Progenitor cell of endocrine pancreas (in vitro differentiated cells): ENCODE measurements around the gene ASB13. TPM values are rescaled to one million over a fixed set of nuclear protein-coding genes. Genes with fewer than 3 reads are reported as not detected.
A peak's percentile ranks its signal among the peaks of the same experiment; 100 is the strongest.

Source experiments
- DNase-seq: peaks from one replicate; pipeline ENCODE4 v3.0.0; 2021; ENCODE audit warnings: low spot score; ENCODE audit not compliant: unreplicated experiment
- H3K27ac Mint-ChIP-seq: 2 replicates; pipeline ENCODE4 v1.8.0; 2021; ENCODE audit warnings: mild to moderate bottlenecking, moderate library complexity, mixed read lengths
- H3K27me3 Mint-ChIP-seq: 2 replicates; pipeline ENCODE4 v1.8.0; 2021; ENCODE audit warnings: mixed read lengths
- H3K36me3 Mint-ChIP-seq: 2 replicates; pipeline ENCODE4 v1.8.0; 2022; ENCODE audit warnings: mixed read lengths; ENCODE audit not compliant: insufficient read depth
- H3K4me1 Mint-ChIP-seq: 2 replicates; pipeline ENCODE4 v1.8.0; 2021; ENCODE audit warnings: low read depth, mixed read lengths
- H3K4me3 Mint-ChIP-seq: 2 replicates; pipeline ENCODE4 v1.8.0; 2021; ENCODE audit warnings: low read depth, mild to moderate bottlenecking, moderate library complexity, mixed read lengths
- H3K9me3 Mint-ChIP-seq: 2 replicates; pipeline ENCODE4 v1.8.0; 2021; ENCODE audit warnings: low read depth, mixed read lengths
- CTCF ChIP-seq: fragments of 200-600 bp; sonication (generic); IDR thresholded peaks from one replicate; pipeline ENCODE4 v1.5.0; 2021; ENCODE audit warnings: antibody characterized with exemption, mild to moderate bottlenecking; ENCODE audit not compliant: unreplicated experiment
- long read RNA-seq: library from polyadenylated mRNA; unstranded; transcript quantifications from one replicate; pipeline ENCODE4 v2.0.0, GENCODE V29; 2020
- total RNA-seq: library from RNA; stranded (reverse); gene quantifications from 2 replicates; pipeline ENCODE4 v1.2.1, GENCODE V29; 2021

The ASB13 gene
- 11.1 and 13.5 TPM in 2 replicates for total RNA-seq
- long read RNA-seq, transcript ASB13-201 (6 exons, 2,699 nt): major isoform, 29 of 36 reads
- long read RNA-seq, partial matches to known transcripts: 5 of 36 reads
- long read RNA-seq, other reads (novel, unspliced or antisense): 0 of 36 reads

GRCh38 chr10:5666008-5666840 lies at the start of gene ASB13:
TSS of gene ASB13 (minus strand) at chr10:5666595. CDS start at chr10:5666551, 44 bp downstream.
- peak; percentile 21 for TF ChIP-seq CTCF
- Mint-ChIP-seq H3K36me3 (no peaks in the 10 kb centered on the region), H3K27me3 (peaks cover 34% of the 10 kb centered on the region), H3K27ac (peak within 1 kb of the TSS; percentile 8), H3K4me1 (peaks cover 10% of the 10 kb centered on the region), H3K4me3 (peak within 1 kb of the TSS; percentile 83), H3K9me3 (no peaks in the 10 kb centered on the region)
- peak; percentile 32 for DNase-seq

- no peaks in the 10 kb centered on the region for H3K4me1 Mint-ChIP-seq
- no peaks in the 10 kb centered on the region for H3K9me3 Mint-ChIP-seq
- H3K27me3 Mint-ChIP-seq: no peaks in the 10 kb centered on the region
- H3K36me3 Mint-ChIP-seq: no peaks in the 10 kb centered on the region
- H3K27ac Mint-ChIP-seq: no peak overlapping the region
- H3K4me3 Mint-ChIP-seq: no peak overlapping the region
- no peak for DNase-seq
- no peak for TF ChIP-seq CTCF
Measured at GRCh38 chr10:5711642-5712041, 45.2 kb upstream of the ASB13 start.

- DNase-seq: no peak
- Mint-ChIP-seq H3K36me3 (no peaks in the 10 kb centered on the region), H3K9me3 (no peaks in the 10 kb centered on the region), H3K4me1 (no peaks in the 10 kb centered on the region), H3K4me3 (no peak overlapping the region), H3K27me3 (no peaks in the 10 kb centered on the region), H3K27ac (no peak overlapping the region)
- no peak for TF ChIP-seq CTCF
Measured at GRCh38 chr10:5710859-5711258, 44.5 kb upstream of the ASB13 start.

- no peaks in the 10 kb centered on the region for H3K27me3 Mint-ChIP-seq
- no peaks in the 10 kb centered on the region for H3K4me1 Mint-ChIP-seq
- H3K4me3 Mint-ChIP-seq: no peak overlapping the region
- no peaks in the 10 kb centered on the region for H3K9me3 Mint-ChIP-seq
- H3K36me3 Mint-ChIP-seq: no peaks in the 10 kb centered on the region
- DNase-seq: no peak
- H3K27ac Mint-ChIP-seq: no peak overlapping the region
- TF ChIP-seq CTCF: no peak
Measured at GRCh38 chr10:5709865-5710264, 43.5 kb upstream of the ASB13 start.

- H3K4me3 Mint-ChIP-seq: no peak overlapping the region
- no peak for DNase-seq
- H3K9me3 Mint-ChIP-seq: no peaks in the 10 kb centered on the region
- H3K27me3 Mint-ChIP-seq: no peaks in the 10 kb centered on the region
- H3K27ac Mint-ChIP-seq: no peak overlapping the region
- no peaks in the 10 kb centered on the region for H3K4me1 Mint-ChIP-seq
- no peak for TF ChIP-seq CTCF
- H3K36me3 Mint-ChIP-seq: no peaks in the 10 kb centered on the region
Measured at GRCh38 chr10:5708356-5708755, 42.0 kb upstream of the ASB13 start.
